Measurements from ENCODE around the gene CCDC116.

The CCDC116 gene

GRCh38 chr22:21682385-21683175 lies 50.0 kb downstream of the CCDC116 start:
- DNase-seq = no peak

GRCh38 chr22:21683401-21683811 lies 50.8 kb downstream of the CCDC116 start:
- DNase-seq = no peak

GRCh38 chr22:21684492-21685163 lies 52.1 kb downstream of the CCDC116 start:
- no peak for DNase-seq

GRCh38 chr22:21685164-21685513 lies 52.6 kb downstream of the CCDC116 start:
- no peak for DNase-seq

GRCh38 chr22:21686193-21686608 lies 53.6 kb downstream of the CCDC116 start:
- no peak for DNase-seq

Data from midbrain (tissue), 1 donor.